HG02840 (cell line): Measurements from ENCODE around the gene HABP4.
"Not testable (repeated sequence)": the region's sequence is repeated elsewhere in the genome, so short reads cannot be mapped to it uniquely, and the experiment has no call there.

ENCODE experiments used
- ATAC-seq: cut with Tn5 transposase; IDR thresholded peaks from one replicate; pipeline ENCODE4 v1.9.1; 2021; ENCODE audit warnings: mild to moderate bottlenecking, moderate library complexity, moderate number of reproducible peaks; ENCODE audit not compliant: unreplicated experiment, low FRiP score

The HABP4 gene

GRCh38 chr9:96495341-96495740 lies 45.4 kb downstream of the HABP4 start:
- ATAC-seq: no peak

- ATAC-seq: no peak
Observed at GRCh38 chr9:96496368-96497116, 46.6 kb downstream of the HABP4 start.

GRCh38 chr9:96497117-96497399 lies 47.1 kb downstream of the HABP4 start:
- ATAC-seq: no peak

GRCh38 chr9:96498796-96499195 lies 48.8 kb downstream of the HABP4 start:
- ATAC-seq: no peak

GRCh38 chr9:96499257-96499656 lies 49.3 kb downstream of the HABP4 start:
- no peak for ATAC-seq

GRCh38 chr9:96500696-96501632 lies 51.0 kb downstream of the HABP4 start:
- no peak for ATAC-seq

GRCh38 chr9:96501633-96502538 lies 51.9 kb downstream of the HABP4 start:
- no peak for ATAC-seq

- no peak for ATAC-seq
Observed at GRCh38 chr9:96502539-96503373, 52.8 kb downstream of the HABP4 start.

GRCh38 chr9:96503374-96503748 lies 53.4 kb downstream of the HABP4 start:
- ATAC-seq: not testable (repeated sequence)

GRCh38 chr9:96503918-96504317 lies 53.9 kb downstream of the HABP4 start:
- ATAC-seq: no peak

GRCh38 chr9:96505316-96505991 lies 55.5 kb downstream of the HABP4 start:
- no peak for ATAC-seq

GRCh38 chr9:96508227-96508940 lies 58.4 kb downstream of the HABP4 start:
- ATAC-seq: no peak

- no peak for ATAC-seq
Observed at GRCh38 chr9:96509026-96509425, 59.1 kb downstream of the HABP4 start.

GRCh38 chr9:96509848-96510247 lies 59.9 kb downstream of the HABP4 start:
- ATAC-seq: no peak

GRCh38 chr9:96510258-96510657 lies 60.3 kb downstream of the HABP4 start:
- no peak for ATAC-seq

- ATAC-seq: no peak
Observed at GRCh38 chr9:96512240-96512639, 62.3 kb downstream of the HABP4 start.

GRCh38 chr9:96513622-96514021 lies 63.7 kb downstream of the HABP4 start:
- ATAC-seq: no peak

- ATAC-seq: no peak
Observed at GRCh38 chr9:96514108-96514799, 64.3 kb downstream of the HABP4 start.
